ENCODE data around the gene OGDH. TPM values are rescaled to one million over a fixed set of nuclear protein-coding genes. Genes with fewer than 3 reads are reported as not detected.

OGDH gene
- polyA plus RNA-seq, 3 donors = 22.7 to 71.7 (median 31.9) TPM

GRCh38 chr7:44631458-44632115, 25.2 kb downstream of the OGDH start:
- H3K27ac ChIP-seq (ENCODE audit: low read depth, low read length) = no peak overlapping the region
- 48 to 53% (median 50%) methylated on average over 6 of the region's 6 CpGs for WGBS, 3 donors

GRCh38 chr7:44632196-44632595, 25.8 kb downstream of the OGDH start:
- H3K27ac ChIP-seq (ENCODE audit: low read depth, low read length) = no peak overlapping the region
- 77 to 91% (median 89%) methylated on average over 4 of the region's 4 CpGs for WGBS, 3 donors

DNA sequence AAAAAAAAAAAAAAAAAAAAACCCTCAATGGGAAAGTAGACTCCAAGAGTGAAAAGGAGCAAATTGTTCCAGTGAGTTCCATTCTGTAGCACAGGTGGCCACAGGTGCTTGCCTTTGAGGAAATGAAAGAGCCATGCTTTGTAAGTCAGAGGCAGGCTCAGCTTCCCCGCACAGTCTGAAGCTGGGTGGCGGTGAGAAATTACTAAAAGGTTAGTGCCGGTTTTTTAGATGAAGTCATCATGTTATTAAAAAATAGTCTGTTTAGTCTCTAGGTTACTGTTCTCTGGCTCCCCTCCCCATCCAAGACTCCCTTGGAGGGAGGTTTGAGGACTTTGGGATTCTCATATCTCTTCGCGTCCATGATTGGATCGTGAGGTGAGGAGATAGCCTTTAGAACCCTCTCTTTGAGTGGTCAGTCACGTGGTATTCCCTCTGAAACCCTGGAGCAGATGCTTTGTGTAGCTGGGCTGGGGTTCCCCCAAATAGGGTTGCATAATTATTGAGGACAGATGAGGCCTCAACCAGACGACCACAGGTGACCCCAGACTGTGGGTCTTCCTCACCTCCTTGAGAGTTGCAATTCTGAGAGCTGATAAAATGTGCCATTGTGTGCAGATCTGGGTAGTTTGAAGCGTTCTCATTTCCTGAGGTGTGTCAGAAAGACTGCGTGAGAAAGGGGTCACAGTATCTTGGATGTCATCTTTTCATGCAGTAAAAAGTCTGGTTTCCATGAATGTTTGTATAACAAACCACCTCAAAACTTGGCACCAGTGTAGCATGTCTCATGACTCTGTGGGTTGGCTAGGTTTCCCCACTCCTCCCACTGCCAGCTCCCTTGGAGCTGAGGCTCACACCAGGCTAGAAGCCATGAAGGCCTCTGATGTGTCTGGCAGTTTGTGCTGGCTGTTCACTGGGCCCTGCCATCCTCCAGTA, 27.1 kb downstream of the OGDH start:
- 57 to 63% (median 58%) methylated on average over 10 of the region's 10 CpGs for WGBS, 3 donors
- H3K27ac ChIP-seq (ENCODE audit: low read depth, low read length) = no peak overlapping the region

GRCh38 chr7:44634187-44634838, 27.9 kb downstream of the OGDH start:
- no peak overlapping the region for H3K27ac ChIP-seq (ENCODE audit: low read depth, low read length)
- WGBS, 3 donors = 46 to 72% (median 66%) methylated on average over 5 of the region's 5 CpGs

DNA sequence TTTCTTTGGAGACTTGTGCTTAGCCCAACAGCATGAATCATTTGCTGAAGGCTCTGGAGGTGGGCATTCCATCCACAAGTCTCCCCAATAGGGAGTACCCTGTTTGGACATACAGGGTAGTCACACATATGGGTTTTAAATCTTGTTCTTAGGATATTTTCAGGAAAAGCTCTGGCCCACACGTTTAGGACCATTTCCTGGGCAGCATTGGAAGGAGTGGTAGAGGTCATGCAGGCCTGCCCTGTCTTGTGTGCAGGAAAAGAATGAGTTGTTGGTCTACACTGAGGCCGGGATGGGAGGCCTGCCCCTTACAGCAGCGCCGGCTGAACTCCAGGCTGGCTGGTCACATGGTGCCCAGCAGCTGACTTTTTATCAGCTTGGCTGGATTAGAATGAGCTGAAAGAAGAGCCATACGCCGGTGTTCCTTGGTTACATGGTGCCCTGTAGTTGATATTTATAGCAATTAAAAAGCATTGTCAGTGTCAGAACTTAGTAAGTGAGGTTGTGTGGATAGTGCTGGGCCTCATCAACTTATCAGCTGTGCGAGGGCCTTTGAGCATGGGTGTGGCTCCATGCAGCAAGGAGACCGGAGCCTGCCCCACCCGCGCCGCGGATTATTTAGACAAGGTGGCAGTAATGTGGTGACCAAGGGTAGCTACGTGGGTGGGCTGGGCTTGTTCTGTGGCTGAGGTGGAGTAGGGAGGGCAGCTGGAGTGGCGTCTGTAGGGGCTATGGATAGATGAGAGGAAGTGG, 28.6 kb downstream of the OGDH start:
- H3K27ac ChIP-seq (ENCODE audit: low read depth, low read length) = no peak overlapping the region
- WGBS, 3 donors = 49 to 76% (median 69%) methylated on average over 14 of the region's 14 CpGs

DNA sequence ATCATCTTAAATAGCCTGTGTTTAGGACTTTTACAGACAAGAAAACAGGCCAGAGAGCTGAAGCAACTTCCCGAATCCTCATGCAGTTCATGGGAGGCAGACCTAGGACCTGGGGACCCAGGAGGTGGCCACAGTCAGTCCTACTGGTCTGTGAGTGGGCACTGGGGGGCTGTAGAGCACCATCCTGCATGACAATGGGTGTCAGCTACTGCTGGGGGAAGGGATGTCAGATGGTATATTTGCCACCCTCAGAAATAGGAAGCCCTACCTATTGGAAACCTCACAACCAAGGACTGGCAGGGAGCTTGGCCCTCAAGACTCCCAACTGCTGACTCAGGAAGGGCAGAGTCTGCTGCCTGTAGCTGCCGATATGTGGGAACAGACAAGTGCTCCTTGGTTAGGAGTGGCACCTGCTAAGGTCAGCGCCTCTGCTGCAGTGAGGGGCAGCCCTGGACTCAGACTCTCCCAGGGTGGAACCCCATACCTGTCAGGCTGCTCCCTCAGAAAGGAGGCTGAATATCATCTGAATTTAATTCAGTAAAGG, 29.7 kb downstream of the OGDH start:
- H3K27ac ChIP-seq (ENCODE audit: low read depth, low read length) = no peak overlapping the region
- 54 to 82% (median 75%) methylated on average over 3 of the region's 3 CpGs for WGBS, 3 donors

- 93 to 100% (median 95%) methylated on average over 2 of the region's 2 CpGs for WGBS, 3 donors
Measured at GRCh38 chr7:44636926-44637325, 30.5 kb downstream of the OGDH start.

GRCh38 chr7:44637788-44638594, 31.6 kb downstream of the OGDH start:
- WGBS, 3 donors = 55 to 84% (median 64%) methylated on average over 8 of the region's 8 CpGs
- peak overlapping the region; percentile 93 for H3K27ac ChIP-seq (ENCODE audit: low read depth, low read length)

More at GRCh38 chr7:44636926-44637325, 30.5 kb downstream of the OGDH start:
- no peak overlapping the region for H3K27ac ChIP-seq (ENCODE audit: low read depth, low read length)

- 75 to 85% (median 83%) methylated on average over 5 of the region's 5 CpGs for WGBS, 3 donors
- H3K27ac ChIP-seq (ENCODE audit: low read depth, low read length) = peak overlapping the region; percentile 93
Measured at GRCh38 chr7:44638611-44639557, 32.5 kb downstream of the OGDH start.

- WGBS, 3 donors = 17 to 42% (median 33%) methylated on average over 8 of the region's 8 CpGs
- peak overlapping the region; percentile 93 for H3K27ac ChIP-seq (ENCODE audit: low read depth, low read length)
Measured at GRCh38 chr7:44639671-44640321, 33.4 kb downstream of the OGDH start.

DNA sequence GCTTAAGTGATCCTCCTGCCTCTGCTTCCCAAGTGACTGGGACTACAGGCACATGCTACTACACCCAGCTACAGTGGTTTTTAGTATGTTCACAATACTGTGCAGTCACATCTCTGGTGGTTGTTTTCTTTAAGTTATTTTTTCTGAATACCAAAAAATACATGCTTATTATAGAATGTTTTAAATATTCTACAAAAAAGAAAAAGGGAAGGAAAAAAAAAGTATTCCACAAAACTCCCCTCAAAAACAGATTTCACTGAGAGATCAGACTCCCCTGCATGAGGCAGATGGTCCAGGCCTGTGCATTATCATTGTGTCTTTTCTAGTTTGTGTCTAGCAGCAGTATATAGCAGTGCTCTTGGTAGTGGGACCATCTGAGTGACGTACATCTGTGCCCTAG, 36.8 kb downstream of the OGDH start:
- H3K27ac ChIP-seq (ENCODE audit: low read depth, low read length) = no peak overlapping the region
- 81 to 100% (median 94%) methylated on average over 1 of the region's 1 CpG for WGBS, 3 donors

GRCh38 chr7:44645254-44645653, 38.8 kb downstream of the OGDH start:
- H3K27ac ChIP-seq (ENCODE audit: low read depth, low read length) = no peak overlapping the region
- 82 to 93% (median 86%) methylated on average over 11 of the region's 11 CpGs for WGBS, 3 donors

- no peak overlapping the region for H3K27ac ChIP-seq (ENCODE audit: low read depth, low read length)
- 73 to 87% (median 82%) methylated on average over 2 of the region's 2 CpGs for WGBS, 3 donors
Measured at GRCh38 chr7:44645696-44646095, 39.3 kb downstream of the OGDH start.

- WGBS, 3 donors = 85 to 92% (median 90%) methylated on average over 3 of the region's 3 CpGs
- no peak overlapping the region for H3K27ac ChIP-seq (ENCODE audit: low read depth, low read length)
Measured at GRCh38 chr7:44646176-44646920, 39.9 kb downstream of the OGDH start.

DNA sequence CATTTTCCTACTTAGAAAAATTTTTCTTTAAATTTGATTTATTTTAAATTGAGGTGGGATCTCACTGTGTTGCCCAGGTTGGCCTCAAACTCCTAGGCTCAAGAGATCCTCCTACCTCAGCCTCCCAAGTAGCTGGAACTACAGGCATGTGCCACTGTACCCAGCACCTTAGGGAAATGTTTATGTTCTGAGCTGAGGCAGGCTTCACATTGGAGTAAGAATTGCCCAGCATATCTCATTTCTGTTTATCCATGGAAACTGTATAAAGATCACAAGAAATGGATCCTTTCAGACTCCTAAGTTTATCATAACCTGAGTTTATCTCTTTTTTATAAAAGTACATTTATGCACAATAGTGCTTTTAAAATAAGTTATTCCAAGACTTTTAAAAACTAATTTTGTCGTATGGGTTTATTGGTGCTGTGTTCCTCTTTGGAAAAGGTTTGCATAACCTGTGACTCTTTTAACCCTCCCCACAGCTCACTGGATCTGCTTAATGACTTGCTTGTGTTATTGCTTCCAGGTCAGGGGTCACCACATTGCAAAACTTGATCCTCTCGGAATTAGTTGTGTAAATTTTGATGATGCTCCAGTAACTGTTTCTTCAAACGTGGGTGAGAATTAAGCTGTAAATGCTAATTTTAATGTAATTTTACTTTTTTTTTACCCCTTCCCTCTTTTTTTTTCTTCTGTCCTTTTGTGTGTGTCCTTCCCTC, 40.7 kb downstream of the OGDH start:
- WGBS, 3 donors = 52 to 80% (median 66%) methylated on average over 3 of the region's 3 CpGs
- H3K27ac ChIP-seq (ENCODE audit: low read depth, low read length) = no peak overlapping the region
